Smooth muscle cell (in vitro differentiated cells): ENCODE results near the gene SORCS2. TPM values are rescaled to one million over a fixed set of nuclear protein-coding genes. Genes with fewer than 3 reads are reported as not detected.

Experiments used
- DNase-seq: peaks from one replicate; lab custom pipeline; 2025; ENCODE audit not compliant: unreplicated experiment; lab: John Stamatoyannopoulos, UW
- H2AFZ ChIP-seq: fragments of 200-600 bp; sonication (generic); 2 replicates; pipeline ENCODE4 v1.6.0; 2016; ENCODE audit warnings: antibody characterized with exemption, low read depth, mild to moderate bottlenecking
- H3F3A ChIP-seq: fragments of 200-600 bp; sonication (generic); 2 replicates; pipeline ENCODE4 v1.6.0; 2017; ENCODE audit warnings: antibody characterized with exemption, low read depth
- H3K27ac ChIP-seq: fragments of 200-600 bp; sonication (generic); 2 replicates; pipeline ENCODE4 v1.5.1; 2016; ENCODE audit warnings: low read depth, mild to moderate bottlenecking
- H3K27me3 ChIP-seq: fragments of 200-600 bp; sonication (generic); 2 replicates; pipeline ENCODE4 v1.6.1; 2016; ENCODE audit warnings: low read depth, mild to moderate bottlenecking
- H3K36me3 ChIP-seq: fragments of 200-600 bp; sonication (generic); 2 replicates; pipeline ENCODE4 v1.5.1; 2016; ENCODE audit warnings: low read depth
- H3K4me1 ChIP-seq: fragments of 200-600 bp; sonication (generic); 2 replicates; pipeline ENCODE4 v1.5.1; 2016; ENCODE audit warnings: low read depth
- H3K4me2 ChIP-seq: fragments of 200-600 bp; sonication (generic); 2 replicates; pipeline ENCODE4 v1.6.0; 2016; ENCODE audit warnings: mild to moderate bottlenecking
- H3K4me3 ChIP-seq: fragments of 200-600 bp; sonication (generic); 2 replicates; pipeline ENCODE4 v1.5.1; 2016; ENCODE audit warnings: mild to moderate bottlenecking
- H3K79me2 ChIP-seq: fragments of 200-600 bp; sonication (generic); 2 replicates; pipeline ENCODE4 v1.6.0; 2016; ENCODE audit warnings: low read depth, mild to moderate bottlenecking
- H3K9ac ChIP-seq: fragments of 200-600 bp; sonication (generic); 2 replicates; pipeline ENCODE4 v1.6.0; 2016; ENCODE audit warnings: low read depth
- H3K9me3 ChIP-seq: fragments of 200-600 bp; sonication (generic); replicated peaks from 2 replicates; pipeline ENCODE4 v1.5.1; 2016; ENCODE audit warnings: low read depth
- H4K20me1 ChIP-seq: fragments of 200-600 bp; sonication (generic); 2 replicates; pipeline ENCODE4 v1.6.0; 2016; ENCODE audit warnings: low read depth
- CTCF ChIP-seq: fragments of 200-600 bp; sonication (generic); IDR thresholded peaks from 2 replicates; pipeline ENCODE4 v1.5.1; 2017; ENCODE audit warnings: borderline replicate concordance, mild to moderate bottlenecking, antibody characterized with exemption; ENCODE audit not compliant: insufficient read depth, poor library complexity, severe bottlenecking
- WGBS: methylation state at CpG from one replicate; pipeline ENCODE4 v1.1.7; 2016; ENCODE audit warnings: low lambda C conversion rate; 5-methylcytosine and 5-hydroxymethylcytosine counted together
- polyA plus RNA-seq: library from polyadenylated mRNA; unstranded; fragments of >200 nt; fragmentation: Nextera tagmentation; extraction: Ambion mirVana; gene quantifications from 2 replicates; pipeline ENCODE4 v1.2.1, GENCODE V29; 2016
- total RNA-seq: library from RNA; depleted of rRNA; stranded (reverse); fragments of >200 nt; gene quantifications from 2 replicates; pipeline ENCODE4 v1.2.3, GENCODE V29; 2014

The SORCS2 gene
- total and polyA plus RNA-seq, 2 experiments from 2014 or later = 5.2 to 9.3 TPM

- 85% methylated on average over 6 of the region's 6 CpGs for WGBS
- no peaks in the 10 kb centered on the region for H3K36me3 ChIP-seq
- no peaks in the 10 kb centered on the region for H3K9me3 ChIP-seq
- no peaks in the 10 kb centered on the region for H3K79me2 ChIP-seq
- H3K9ac ChIP-seq = no peak overlapping the region
- H4K20me1 ChIP-seq = no peaks in the 10 kb centered on the region
- no peak for DNase-seq
- no peak overlapping the region for H3K4me3 ChIP-seq
- H3F3A ChIP-seq = no peaks in the 10 kb centered on the region
- H3K4me1 ChIP-seq = peaks cover 7% of the 10 kb centered on the region
- no peak for TF ChIP-seq CTCF
- no peak overlapping the region for H2AFZ ChIP-seq
- H3K27me3 ChIP-seq = no peaks in the 10 kb centered on the region
- H3K27ac ChIP-seq = no peak overlapping the region
- H3K4me2 ChIP-seq = no peak overlapping the region
These were observed 63.7 kb downstream of the SORCS2 start for GRCh38 chr4:7255996-7256395.

GRCh38 chr4:7256984-7257810 lies 64.9 kb downstream of the SORCS2 start:
- no peaks in the 10 kb centered on the region for H3K27me3 ChIP-seq
- no peak overlapping the region for H3K27ac ChIP-seq
- H3K4me1 ChIP-seq = peaks cover 7% of the 10 kb centered on the region
- no peaks in the 10 kb centered on the region for H3K9me3 ChIP-seq
- WGBS = 93% methylated on average over 13 of the region's 17 CpGs
- H3K4me2 ChIP-seq = no peak overlapping the region
- no peak for DNase-seq
- H2AFZ ChIP-seq = no peak overlapping the region
- no peaks in the 10 kb centered on the region for H3F3A ChIP-seq
- H4K20me1 ChIP-seq = no peaks in the 10 kb centered on the region
- TF ChIP-seq CTCF = no peak
- no peaks in the 10 kb centered on the region for H3K79me2 ChIP-seq
- no peak overlapping the region for H3K9ac ChIP-seq
- H3K4me3 ChIP-seq = no peak overlapping the region
- no peaks in the 10 kb centered on the region for H3K36me3 ChIP-seq

GRCh38 chr4:7259039-7259438 lies 66.7 kb downstream of the SORCS2 start:
- H2AFZ ChIP-seq = no peak overlapping the region
- H3K79me2 ChIP-seq = no peaks in the 10 kb centered on the region
- no peaks in the 10 kb centered on the region for H3K27me3 ChIP-seq
- WGBS = 88% methylated on average over 7 of the region's 7 CpGs
- H3K9ac ChIP-seq = no peak overlapping the region
- no peaks in the 10 kb centered on the region for H3K4me1 ChIP-seq
- no peak overlapping the region for H3K27ac ChIP-seq
- no peaks in the 10 kb centered on the region for H3F3A ChIP-seq
- H3K4me3 ChIP-seq = no peak overlapping the region
- no peak for TF ChIP-seq CTCF
- H3K9me3 ChIP-seq = no peaks in the 10 kb centered on the region
- no peaks in the 10 kb centered on the region for H4K20me1 ChIP-seq
- no peaks in the 10 kb centered on the region for H3K36me3 ChIP-seq
- DNase-seq = no peak
- H3K4me2 ChIP-seq = no peak overlapping the region

- DNase-seq = no peak
- Histone ChIP-seq H3K27me3 (no peaks in the 10 kb centered on the region), H3K79me2 (no peaks in the 10 kb centered on the region), H4K20me1 (no peaks in the 10 kb centered on the region), H3K9me3 (no peaks in the 10 kb centered on the region), H3K27ac (no peak overlapping the region), H3K4me3 (no peak overlapping the region), H2AFZ (no peak overlapping the region), H3K9ac (no peak overlapping the region), H3K4me1 (no peaks in the 10 kb centered on the region), H3K36me3 (no peaks in the 10 kb centered on the region), H3K4me2 (no peak overlapping the region), H3F3A (no peaks in the 10 kb centered on the region)
- TF ChIP-seq CTCF = no peak
- 94% methylated on average over 7 of the region's 7 CpGs for WGBS
These were observed 68.2 kb downstream of the SORCS2 start for GRCh38 chr4:7260569-7260968.
